Measurements from ENCODE around the gene ANKLE2.

ANKLE2 gene

DNA sequence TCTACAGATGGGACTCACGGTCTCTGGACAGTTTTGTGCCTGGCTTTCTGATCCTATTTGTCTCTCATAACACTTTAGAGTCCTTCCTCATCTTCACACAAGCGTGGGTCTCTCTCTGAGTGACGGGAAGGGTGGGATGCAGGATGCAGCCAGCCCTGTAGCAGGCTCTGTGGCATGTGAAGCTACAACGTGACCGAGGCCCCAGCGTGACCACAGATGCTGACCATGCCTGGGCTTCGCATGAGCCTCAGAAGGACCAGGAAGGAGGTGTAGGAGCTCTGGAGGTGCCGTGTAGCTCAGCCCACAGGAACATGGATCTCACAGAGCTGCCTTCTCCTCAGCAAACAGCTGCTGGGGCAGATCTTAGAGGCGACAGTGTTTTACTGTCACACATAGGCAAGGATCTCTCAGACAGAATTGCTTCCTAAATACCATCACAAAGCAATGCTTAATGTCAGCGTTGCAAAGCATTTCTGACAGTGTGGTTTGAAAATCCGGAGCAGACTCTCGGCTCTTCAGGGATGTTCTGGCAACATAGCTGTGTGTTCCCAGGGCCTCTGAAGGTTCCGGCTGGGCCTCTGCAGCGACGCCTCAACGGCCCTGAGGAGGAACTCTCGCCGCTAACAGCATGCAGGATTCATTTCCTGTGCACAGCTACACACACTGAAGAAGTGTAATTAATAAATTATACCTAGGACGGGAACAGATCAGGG lies 21.9 kb downstream of the ANKLE2 start:
- Mint-ChIP-seq H3K9me3 (no peaks in the 10 kb centered on the region), H3K27ac (no peak overlapping the region), H3K4me1 (peaks cover 20% of the 10 kb centered on the region), H3K36me3 (peaks cover 20% of the 10 kb centered on the region), H3K27me3 (no peaks in the 10 kb centered on the region), H3K4me3 (no peak overlapping the region)

DNA sequence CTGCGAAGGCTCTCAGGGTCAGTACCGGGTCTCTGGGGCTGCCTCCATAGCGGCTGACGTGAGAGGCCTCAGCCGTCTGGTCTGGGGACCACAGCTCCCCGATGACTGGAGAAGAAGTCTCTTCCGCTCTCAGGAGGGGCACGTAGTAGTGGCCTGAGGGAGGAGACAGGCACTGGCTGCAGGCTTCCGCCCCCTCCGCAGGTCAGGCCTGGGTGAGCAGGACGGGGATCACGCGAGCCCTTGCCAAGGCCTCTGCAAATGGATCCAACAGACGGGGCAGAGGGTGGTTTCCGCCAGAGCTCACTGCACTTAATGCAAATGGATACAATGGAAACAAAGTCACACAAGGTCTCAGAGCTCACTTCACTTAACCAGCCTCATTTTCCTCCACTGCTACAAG lies 24.7 kb downstream of the ANKLE2 start:
- Mint-ChIP-seq H3K27ac (peak overlapping the region; percentile 30), H3K4me3 (no peak overlapping the region), H3K4me1 (peaks cover 2% of the 10 kb centered on the region), H3K27me3 (no peaks in the 10 kb centered on the region), H3K9me3 (no peaks in the 10 kb centered on the region), H3K36me3 (peaks cover 23% of the 10 kb centered on the region)

DNA sequence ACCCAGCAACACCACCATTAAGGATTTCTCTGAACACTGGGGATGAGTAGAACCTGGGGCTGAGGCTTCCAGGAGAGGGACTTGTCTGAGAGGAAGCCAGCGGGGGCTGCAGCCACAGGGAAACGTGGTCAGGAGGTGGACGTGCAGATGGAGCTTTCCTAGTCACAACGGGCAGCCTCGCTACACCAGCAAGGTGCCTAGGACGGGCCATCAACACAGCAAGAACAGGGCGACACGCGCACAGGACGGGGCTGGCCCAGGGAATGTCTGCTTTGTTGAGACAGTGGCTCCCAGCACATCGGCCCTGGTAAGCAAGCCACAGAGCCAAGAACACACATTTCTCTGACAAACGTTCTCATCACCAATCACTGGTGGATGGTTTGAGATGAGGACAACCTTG lies 25.3 kb downstream of the ANKLE2 start:
- Mint-ChIP-seq H3K36me3 (peaks cover 28% of the 10 kb centered on the region), H3K27ac (no peak overlapping the region), H3K9me3 (no peaks in the 10 kb centered on the region), H3K4me3 (no peak overlapping the region), H3K4me1 (no peaks in the 10 kb centered on the region), H3K27me3 (no peaks in the 10 kb centered on the region)

DNA sequence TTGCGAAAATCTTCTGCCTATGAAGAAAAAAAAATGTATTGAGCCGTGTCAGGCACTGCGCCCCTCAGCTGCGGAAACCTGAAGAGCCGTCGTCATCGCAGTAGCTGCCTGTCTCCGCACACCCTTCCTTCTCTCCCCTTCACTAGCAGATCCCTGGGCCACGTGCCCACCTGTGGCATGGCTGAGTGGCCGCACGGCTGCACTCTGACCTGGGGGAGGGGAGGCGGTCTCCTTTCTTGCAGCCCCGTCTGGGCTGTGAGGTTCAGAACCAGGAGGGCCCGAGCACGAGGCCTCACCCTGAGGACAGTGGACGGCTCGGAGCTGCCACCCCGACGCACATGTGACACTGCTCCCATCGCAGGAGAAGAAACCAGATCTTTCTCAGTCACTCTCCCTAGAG lies 26.1 kb downstream of the ANKLE2 start:
- Mint-ChIP-seq H3K36me3 (peaks cover 28% of the 10 kb centered on the region), H3K4me1 (no peaks in the 10 kb centered on the region), H3K27ac (no peak overlapping the region), H3K9me3 (no peaks in the 10 kb centered on the region), H3K27me3 (no peaks in the 10 kb centered on the region), H3K4me3 (no peak overlapping the region)

DNA sequence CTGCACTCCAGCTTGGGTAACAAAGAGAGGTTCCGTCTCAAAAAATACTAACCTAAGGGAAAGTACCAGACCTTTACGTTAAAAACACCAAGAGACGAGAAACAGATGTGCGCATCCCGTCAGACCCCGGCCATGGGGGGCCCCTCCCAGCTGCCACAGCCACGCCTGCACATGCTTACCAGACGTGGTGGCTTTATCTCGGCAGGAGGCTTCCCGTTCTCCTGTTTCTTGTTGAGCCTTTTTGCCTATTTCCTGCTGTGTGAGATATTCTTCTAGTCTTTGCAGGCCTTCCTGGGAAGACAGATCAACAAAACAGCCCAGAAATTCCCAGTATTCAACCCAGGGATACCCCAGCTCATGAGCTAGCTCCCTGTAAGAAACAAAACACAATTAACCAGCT lies 27.4 kb downstream of the ANKLE2 start:
- Mint-ChIP-seq H3K9me3 (no peaks in the 10 kb centered on the region), H3K27me3 (no peaks in the 10 kb centered on the region), H3K4me3 (no peak overlapping the region), H3K36me3 (peaks cover 33% of the 10 kb centered on the region), H3K27ac (no peak overlapping the region), H3K4me1 (peaks cover 5% of the 10 kb centered on the region)

DNA sequence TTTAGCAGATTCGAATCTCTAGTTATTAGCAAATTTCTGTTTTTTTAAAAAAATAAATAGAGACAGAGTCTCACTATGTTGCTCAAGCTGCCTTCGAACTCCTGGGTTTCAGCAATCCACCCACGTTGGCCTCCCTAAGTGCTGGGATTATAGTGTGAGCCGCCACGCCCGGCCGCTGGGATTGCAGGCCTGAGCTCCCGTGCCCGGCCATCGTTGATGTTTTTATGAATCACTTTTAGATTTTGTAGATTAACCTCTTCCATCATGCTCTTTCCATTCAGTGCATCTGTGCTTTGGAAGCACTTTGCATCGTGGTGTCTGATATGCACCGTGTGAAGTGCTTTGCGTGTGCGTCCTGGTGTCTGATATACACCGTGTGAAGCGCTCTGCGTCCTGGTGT lies 30.1 kb downstream of the ANKLE2 start:
- Mint-ChIP-seq H3K27me3 (no peaks in the 10 kb centered on the region), H3K36me3 (peaks cover 34% of the 10 kb centered on the region), H3K4me1 (peaks cover 5% of the 10 kb centered on the region), H3K27ac (no peak overlapping the region), H3K9me3 (no peaks in the 10 kb centered on the region), H3K4me3 (no peak overlapping the region)

DNA sequence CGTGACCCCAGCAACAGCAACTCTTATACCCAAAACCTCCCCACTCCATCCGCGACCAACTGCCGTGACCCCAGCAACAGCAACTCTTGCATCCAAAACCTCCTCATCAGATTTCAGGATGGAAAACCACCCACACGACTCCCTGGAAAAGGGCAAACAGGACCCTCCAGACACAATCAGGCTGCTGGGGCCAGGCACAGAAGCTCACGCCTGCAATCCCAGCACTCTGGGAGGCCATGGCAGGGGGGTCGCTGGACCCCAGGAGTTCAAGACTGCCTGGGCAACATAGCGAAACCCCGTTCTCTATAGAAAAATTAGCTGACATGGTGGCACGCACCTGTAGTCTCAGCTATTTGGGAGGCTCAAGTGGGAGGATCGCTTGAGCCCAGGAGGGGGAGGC lies 31.3 kb downstream of the ANKLE2 start:
- no peaks in the 10 kb centered on the region for H3K9me3 Mint-ChIP-seq
- H3K4me3 Mint-ChIP-seq = no peak overlapping the region
- peaks cover 36% of the 10 kb centered on the region for H3K36me3 Mint-ChIP-seq
- H3K27ac Mint-ChIP-seq = peak overlapping the region; percentile 52
- peaks cover 5% of the 10 kb centered on the region for H3K4me1 Mint-ChIP-seq
- no peaks in the 10 kb centered on the region for H3K27me3 Mint-ChIP-seq

DNA sequence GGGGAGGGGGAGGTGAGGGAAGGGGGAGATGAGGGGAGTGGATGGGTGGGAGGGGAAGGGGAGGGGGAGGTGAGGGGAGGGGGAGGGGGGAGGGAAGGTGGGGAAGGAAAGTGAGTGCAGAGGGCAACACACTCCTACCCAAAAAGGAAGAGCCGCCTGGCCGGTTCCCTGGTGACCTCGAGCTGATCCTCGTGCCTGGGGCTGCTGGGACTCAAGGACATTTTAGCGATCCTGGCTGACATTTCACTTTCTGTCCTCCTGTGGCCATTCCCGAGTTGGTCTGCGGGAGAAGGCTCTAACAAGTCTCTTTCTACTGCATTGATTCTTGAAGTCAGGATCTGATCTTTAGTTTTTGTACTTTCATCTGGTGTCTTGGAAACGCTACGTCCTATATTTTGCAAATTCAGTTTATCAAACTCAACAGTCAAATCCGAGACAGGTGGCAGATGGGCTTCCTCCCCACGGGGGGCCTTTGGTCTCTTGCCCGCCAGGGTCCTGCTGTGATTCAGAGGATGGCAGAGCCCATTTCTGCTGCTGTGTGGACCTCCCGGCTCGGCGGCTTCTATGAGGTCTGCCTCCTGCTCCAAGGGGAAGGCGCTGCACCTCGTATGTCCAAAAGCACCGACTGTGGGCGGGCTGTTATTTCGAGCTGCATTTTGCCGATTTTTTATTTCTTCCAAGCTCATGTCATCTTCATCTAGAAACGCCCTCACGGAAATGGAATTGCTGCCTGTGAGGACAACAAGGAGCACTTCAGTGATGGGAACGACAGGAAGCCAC lies 31.9 kb downstream of the ANKLE2 start:
- H3K27me3 Mint-ChIP-seq = no peaks in the 10 kb centered on the region
- H3K4me1 Mint-ChIP-seq = peaks cover 5% of the 10 kb centered on the region
- H3K27ac Mint-ChIP-seq = peak overlapping the region; percentile 52
- H3K36me3 Mint-ChIP-seq = peaks cover 36% of the 10 kb centered on the region
- H3K4me3 Mint-ChIP-seq = no peak overlapping the region
- H3K9me3 Mint-ChIP-seq = no peaks in the 10 kb centered on the region

DNA sequence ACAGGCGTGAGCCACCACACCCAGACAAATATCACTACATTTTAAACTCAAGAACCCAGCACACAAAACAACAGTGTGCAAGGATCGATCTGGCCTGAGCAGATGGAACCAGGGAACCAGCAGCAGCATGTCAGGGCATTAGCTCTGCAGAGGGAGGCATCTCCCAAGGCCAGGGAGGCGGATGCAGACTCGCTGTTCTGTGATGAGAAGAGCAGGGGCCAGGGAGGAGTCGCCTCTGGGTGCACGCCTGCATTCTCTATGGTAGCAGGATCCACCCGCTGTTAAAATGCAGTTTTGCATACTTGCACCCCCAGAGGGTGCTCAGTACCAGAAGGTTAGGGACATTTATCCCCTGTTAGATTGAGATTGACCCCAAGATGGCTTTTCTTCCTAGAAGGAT lies 33.1 kb downstream of the ANKLE2 start:
- Mint-ChIP-seq H3K27me3 (no peaks in the 10 kb centered on the region), H3K36me3 (peaks cover 35% of the 10 kb centered on the region), H3K4me1 (peaks cover 5% of the 10 kb centered on the region), H3K4me3 (no peak overlapping the region), H3K27ac (no peak overlapping the region), H3K9me3 (no peaks in the 10 kb centered on the region)

DNA sequence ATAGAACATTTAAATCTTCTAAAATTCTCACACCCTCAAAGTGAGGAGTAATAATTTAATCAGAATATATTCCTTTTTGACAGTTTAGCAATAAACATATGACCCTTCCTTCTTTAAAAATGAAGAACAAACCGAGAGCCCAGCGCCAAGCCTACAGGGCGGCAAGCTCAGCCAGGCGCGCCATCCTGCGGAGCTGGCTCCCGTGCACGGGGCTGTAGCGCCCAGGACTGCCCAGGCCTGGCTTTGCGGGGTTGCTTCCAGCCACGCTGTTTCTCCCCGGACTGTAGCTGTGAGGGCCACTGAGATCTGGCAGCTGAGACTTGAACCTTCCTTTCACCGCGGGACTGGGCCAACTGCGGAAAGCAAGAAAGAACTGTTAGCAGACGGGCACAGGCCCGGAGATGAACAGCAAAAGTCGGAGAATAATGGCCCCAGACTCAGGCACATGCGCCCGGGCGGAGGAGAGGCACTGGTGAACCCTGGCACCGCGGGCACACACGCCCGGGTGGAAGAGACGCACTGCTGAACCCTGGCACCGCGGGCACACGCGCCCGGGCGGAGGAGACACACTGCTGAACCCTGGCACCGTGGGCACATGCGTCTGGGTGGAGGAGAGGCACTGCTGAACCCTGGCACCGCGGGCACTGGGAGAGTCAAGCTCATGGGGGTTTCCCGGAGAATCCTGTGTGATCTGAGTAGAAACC lies 34.4 kb downstream of the ANKLE2 start:
- Mint-ChIP-seq H3K27me3 (no peaks in the 10 kb centered on the region), H3K4me1 (peaks cover 5% of the 10 kb centered on the region), H3K27ac (no peak overlapping the region), H3K36me3 (peaks cover 24% of the 10 kb centered on the region), H3K9me3 (no peaks in the 10 kb centered on the region), H3K4me3 (no peak overlapping the region)

DNA sequence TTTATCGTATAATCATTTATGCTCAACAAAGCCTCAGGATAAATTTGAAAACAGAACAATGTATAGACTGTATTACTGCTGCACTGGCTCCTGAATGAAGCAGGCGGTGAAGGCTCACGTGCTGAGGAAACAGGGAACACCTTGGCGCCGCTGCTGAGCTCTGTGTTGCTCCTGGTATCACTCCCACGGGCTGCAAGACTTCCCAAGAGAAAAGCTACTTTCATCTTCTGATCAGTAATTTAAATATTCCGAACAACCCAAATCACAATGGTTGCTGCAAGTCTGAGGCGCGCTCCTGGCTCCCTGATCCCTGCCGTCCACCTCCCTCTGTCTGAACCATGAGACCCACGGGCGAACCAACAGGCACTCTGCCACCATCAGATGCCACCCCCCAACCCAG lies 35.2 kb downstream of the ANKLE2 start:
- peaks cover 5% of the 10 kb centered on the region for H3K4me1 Mint-ChIP-seq
- H3K4me3 Mint-ChIP-seq = no peak overlapping the region
- no peaks in the 10 kb centered on the region for H3K9me3 Mint-ChIP-seq
- H3K27me3 Mint-ChIP-seq = no peaks in the 10 kb centered on the region
- H3K27ac Mint-ChIP-seq = no peak overlapping the region
- H3K36me3 Mint-ChIP-seq = peaks cover 19% of the 10 kb centered on the region

DNA sequence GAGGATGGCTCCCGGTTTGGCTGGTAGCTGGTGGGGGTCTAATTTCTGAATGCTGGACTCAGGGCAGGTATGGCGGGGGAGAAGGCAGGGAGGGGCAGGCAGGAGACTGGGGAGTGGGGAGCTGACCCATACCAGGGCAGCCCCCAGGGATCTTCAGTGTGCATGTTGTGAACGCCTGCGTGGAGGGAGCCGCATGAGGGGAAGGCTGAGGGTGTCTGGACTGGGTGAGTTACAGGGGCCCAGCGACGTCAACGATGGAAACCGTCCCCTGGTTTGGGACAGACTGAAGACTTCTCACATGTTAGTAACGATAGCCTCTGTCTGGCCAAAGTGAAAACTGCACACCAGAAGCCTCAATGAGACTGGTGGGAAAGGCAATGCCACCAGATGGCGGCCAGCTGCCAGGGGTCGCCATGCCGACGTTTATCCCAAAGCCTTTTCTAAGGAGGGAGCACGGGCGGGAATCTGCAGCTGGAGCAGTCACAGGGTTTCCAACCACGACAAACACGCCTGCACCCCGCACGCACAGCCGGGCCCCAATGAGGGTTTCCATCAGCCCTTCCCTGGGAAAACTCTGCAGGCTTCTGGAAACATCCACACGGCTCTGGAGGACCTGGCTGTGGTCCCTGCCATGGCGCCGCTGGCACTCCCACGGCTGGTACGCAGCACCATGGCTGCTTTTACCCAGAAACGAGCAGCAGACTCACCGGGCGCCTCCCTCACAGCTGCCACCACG lies 37.0 kb downstream of the ANKLE2 start:
- Mint-ChIP-seq H3K27ac (peak overlapping the region; percentile 46), H3K27me3 (no peaks in the 10 kb centered on the region), H3K9me3 (no peaks in the 10 kb centered on the region), H3K4me1 (peaks cover under 1% of the 10 kb centered on the region), H3K36me3 (peaks cover 16% of the 10 kb centered on the region), H3K4me3 (no peak overlapping the region)

DNA sequence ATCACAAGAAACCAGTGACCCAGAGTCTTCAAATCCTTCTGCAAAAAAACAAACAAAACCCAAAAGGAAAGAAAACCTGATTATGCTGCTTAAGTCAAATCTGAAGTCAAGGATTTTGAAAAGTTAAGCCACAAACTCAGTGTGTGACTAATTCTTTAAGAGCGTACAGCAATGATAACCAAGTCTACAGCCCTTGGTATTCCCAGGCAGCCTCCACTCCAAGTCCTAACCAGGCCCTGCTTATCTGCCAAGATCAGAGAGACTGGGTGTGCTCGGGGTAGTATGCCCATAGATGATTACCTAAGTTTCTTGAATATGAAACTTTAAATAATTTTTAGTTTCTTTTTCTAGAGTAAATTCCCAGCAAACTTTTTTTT lies 37.9 kb downstream of the ANKLE2 start:
- Mint-ChIP-seq H3K4me1 (no peaks in the 10 kb centered on the region), H3K9me3 (no peaks in the 10 kb centered on the region), H3K4me3 (no peak overlapping the region)

DNA sequence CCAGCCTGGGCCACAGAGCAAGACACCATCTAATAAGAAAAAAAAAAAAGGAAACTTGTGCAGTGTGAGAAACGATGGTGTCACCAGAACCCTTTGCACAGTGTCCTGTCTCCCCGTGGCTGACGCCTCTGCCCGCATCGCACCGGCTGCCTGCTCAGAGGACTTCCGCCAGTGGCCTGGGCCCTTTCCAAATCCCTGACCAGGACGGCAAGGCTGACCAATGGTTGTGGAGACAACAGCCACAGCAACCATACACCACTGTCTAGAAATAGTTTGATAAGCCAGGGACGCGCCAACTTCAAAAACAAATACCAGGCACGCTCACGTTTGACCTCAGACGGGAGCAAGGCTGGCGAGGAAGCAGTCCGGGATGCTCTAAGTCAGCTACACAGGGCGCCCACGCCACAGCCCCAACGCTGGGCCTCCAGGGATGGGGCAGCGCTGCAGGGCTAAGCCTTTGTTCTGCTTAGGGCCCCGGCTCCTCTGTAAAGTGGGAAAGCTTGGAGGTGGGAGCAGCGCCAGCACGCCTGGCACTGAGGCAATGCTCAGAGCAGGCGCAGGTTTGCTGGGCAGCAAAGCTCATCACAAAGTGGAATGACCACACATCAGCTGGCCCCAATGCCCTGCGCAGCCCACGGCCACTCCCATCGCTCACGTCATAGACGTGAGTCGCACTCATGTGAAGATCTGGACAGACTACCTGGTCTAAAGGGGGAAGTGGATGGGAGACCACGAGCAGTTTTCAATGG lies 38.4 kb downstream of the ANKLE2 start:
- no peaks in the 10 kb centered on the region for H3K4me1 Mint-ChIP-seq
- no peak overlapping the region for H3K27ac Mint-ChIP-seq
- no peaks in the 10 kb centered on the region for H3K9me3 Mint-ChIP-seq
- H3K4me3 Mint-ChIP-seq = no peak overlapping the region
- H3K27me3 Mint-ChIP-seq = no peaks in the 10 kb centered on the region
- H3K36me3 Mint-ChIP-seq = peaks cover 15% of the 10 kb centered on the region

More for the DNA sequence above, 37.9 kb downstream of the ANKLE2 start:
- no peak overlapping the region for H3K27ac Mint-ChIP-seq
- H3K27me3 Mint-ChIP-seq = no peaks in the 10 kb centered on the region
- H3K36me3 Mint-ChIP-seq = peaks cover 13% of the 10 kb centered on the region
